ENCODE data around the gene GOLM1.

DNA sequence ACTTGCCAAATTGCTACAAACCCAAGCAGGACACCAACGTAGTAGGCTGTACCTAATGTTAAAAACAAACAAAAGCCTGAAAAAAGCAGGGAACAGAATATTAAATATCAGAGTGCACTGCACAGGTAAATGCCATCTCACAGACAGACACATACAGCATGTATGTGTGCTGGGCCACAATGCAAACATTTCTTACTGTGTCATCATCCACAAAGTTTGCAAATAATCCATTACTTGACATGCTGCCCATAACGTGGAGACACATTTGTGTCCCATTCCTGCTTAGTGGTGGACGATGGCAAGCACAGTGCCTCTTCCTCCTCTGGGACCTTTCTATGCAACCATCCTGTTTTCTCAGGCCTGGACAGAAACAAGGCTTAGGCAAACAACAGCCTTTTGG is 44.7 kb downstream of the GOLM1 start:
- TF ChIP-seq SUZ12 (IDR thresholded peaks at IDR 0.05; ENCODE audit: extremely low read depth, insufficient read depth, insufficient read length) (no peak), YY1 (IDR thresholded peaks at IDR 0.05; ENCODE audit: insufficient read depth, insufficient read length) (no peak), ZNF274 (IDR thresholded peaks at IDR 0.05; ENCODE audit: low read depth, low read length) (no peak)
